Spleen (tissue), 11 donors: ENCODE results near the gene UNC93A. TPM values are rescaled to one million over a fixed set of nuclear protein-coding genes. Genes with fewer than 3 reads are reported as not detected.
"Not testable (repeated sequence)": the region's sequence is repeated elsewhere in the genome, so short reads cannot be mapped to it uniquely, and the experiment has no call there.

Source experiments
- DNase-seq: peaks from one replicate; pipeline ENCODE4 v3.0.0-alpha.2; 2020
- H3K27ac ChIP-seq, 8 donors: fragments of 200-600 bp; sonication (generic) in 7 of 8; 1 replicate in 4 of 8; 2 replicates in 4 of 8; pipeline versions ENCODE4 v1.5.0 to v1.8.0; 2016 to 2021; ENCODE audit warnings: inconsistent platforms in 4 of 8, mild to moderate bottlenecking in 4 of 8, moderate library complexity in 1 of 8
- H3K27me3 ChIP-seq, 7 donors: fragments of 200-600 bp; sonication (generic) in 6 of 7; replicated peaks in 1 of 7; 1 replicate in 4 of 7; 2 replicates in 3 of 7; pipeline versions ENCODE4 v1.5.0 to v1.8.0; 2016 to 2021; ENCODE audit warnings: inconsistent platforms in 3 of 7, mild to moderate bottlenecking in 1 of 7
- H3K36me3 ChIP-seq, 6 donors: fragments of 200-600 bp; sonication (generic) in 5 of 6; 1 replicate in 4 of 6; 2 replicates in 2 of 6; pipeline versions ENCODE4 v1.5.0 to v1.8.0; 2016 to 2021; ENCODE audit warnings: inconsistent platforms in 2 of 6
- H3K4me1 ChIP-seq, 6 donors: fragments of 200-600 bp; sonication (generic) in 5 of 6; 1 replicate in 3 of 6; 2 replicates in 3 of 6; pipeline versions ENCODE4 v1.5.0 to v1.8.0; 2016 to 2021; ENCODE audit warnings: inconsistent platforms in 3 of 6
- H3K4me3 ChIP-seq, 8 donors: fragments of 200-600 bp; sonication (generic) in 7 of 8; 1 replicate in 4 of 8; 2 replicates in 4 of 8; pipeline versions ENCODE4 v1.5.0 to v1.8.0; 2016 to 2021; ENCODE audit warnings: inconsistent platforms in 4 of 8, mild to moderate bottlenecking in 4 of 8, moderate library complexity in 2 of 8
- H3K9me3 ChIP-seq, 8 donors: fragments of 200-600 bp; sonication (generic) in 7 of 8; 1 replicate in 4 of 8; 2 replicates in 4 of 8; pipeline versions ENCODE4 v1.5.0 to v1.8.0; 2016 to 2021; ENCODE audit warnings: inconsistent platforms in 4 of 8
- CTCF ChIP-seq, 11 experiments: fragments of 200-600 bp in 7 of 11; fragments of 450-650 bp in 4 of 11; sonication (generic) in 4 of 11; IDR thresholded peaks in 8 of 11; conservative IDR thresholded peaks in 3 of 11; 1 replicate in 7 of 11; 2 replicates in 4 of 11; pipeline versions ENCODE4 v1.4.0 to v1.8.0; 2016 to 2021; ENCODE audit warnings: antibody characterized with exemption in 11 of 11, inconsistent platforms in 4 of 11, mild to moderate bottlenecking in 1 of 11
- POLR2A ChIP-seq, 3 donors: fragments of 450-650 bp; IDR thresholded peaks; one replicate each; pipeline ENCODE4 v1.5.1; 2017; ENCODE audit warnings: antibody characterized with exemption in 3 of 3, mild to moderate bottlenecking in 1 of 3
- POLR2AphosphoS5 ChIP-seq, 3 donors: sonication (generic); formaldehyde crosslinking; IDR thresholded peaks; one replicate each; pipeline ENCODE4 v1.5.1; 2017; ENCODE audit warnings: antibody characterized with exemption in 3 of 3
- WGBS, 5 donors: extraction: QIAGEN DNeasy Blood & Tissue Kit in 3 of 5; methylation state at CpG; one replicate each; pipeline versions ENCODE4 v1.1.5 to v1.1.7; 2013 to 2018; 5-methylcytosine and 5-hydroxymethylcytosine counted together
- intact Hi-C: fragments of 100-400 bp; cut with DNase I; formaldehyde crosslinking; loops from one replicate; pipeline ENCODE4 v1.15.0; 2023; ENCODE audit warnings: low total_unique reads
- polyA plus RNA-seq, 3 donors: library from polyadenylated mRNA; stranded (reverse); fragments of 200-250 nt; gene quantifications; one replicate each; pipeline ENCODE4 v1.2.1, GENCODE V29; 2013
- total RNA-seq, 7 donors: library from RNA; depleted of rRNA in 3 of 7; stranded (reverse); fragments of >200 nt in 3 of 7; fragmentation: NEBNext Ultra II Directional in 4 of 7; extraction: Animal tissue kit (Norgen Biotek cat#: 25700) in 4 of 7; gene quantifications; one replicate each; pipeline versions ENCODE4 v1.1.0 to v1.2.1, GENCODE V29; 2016 to 2021
- donor health status: healthy with polysubstance abuse.
- donor health status: DM: no; HTN: no; CAD: no; lungs with moderate emphysema.
- donor health status: DM: no; HTN: no; CAD: no.
- donor health status: Bipolar disorder and iron deficiency.
- donor health status: healthy.
- donor health status: DM: no; HTN: no; CAD: no.
- donor health status: DM: yes; HTN: yes; CAD: no.

UNC93A gene
- total and polyA plus RNA-seq, 10 donors: not detected

GRCh38 chr6:167306401-167306998 is 15.4 kb downstream of the UNC93A start:
- Histone ChIP-seq H3K4me3 (no peak overlapping the region), H3K27me3 (peaks cover 0 to 23% (median 0%) of the 10 kb centered on the region in 7 donors), H3K36me3 (no peaks in the 10 kb centered on the region), H3K4me1 (no peaks in the 10 kb centered on the region), H3K27ac (no peak overlapping the region), H3K9me3 (no peaks in the 10 kb centered on the region)
- 82 to 88% (median 84%) methylated on average over 15 of the region's 15 CpGs for WGBS, 5 donors
- DNase-seq: no peak
- intact Hi-C loops: no loop called here
- TF ChIP-seq POLR2A (IDR thresholded peaks at IDR 0.05) (no peak), CTCF (IDR thresholded peaks at IDR 0.05 in 8 of 11, conservative IDR thresholded peaks at IDR 0.05 in 3 of 11) (no peak), POLR2AphosphoS5 (IDR thresholded peaks at IDR 0.05) (no peak)

GRCh38 chr6:167307342-167307955 is 16.3 kb downstream of the UNC93A start:
- 74 to 85% (median 82%) methylated on average over 15 to 20 of the region's 20 CpGs for WGBS, 5 donors
- TF ChIP-seq CTCF (IDR thresholded peaks at IDR 0.05 in 8 of 11, conservative IDR thresholded peaks at IDR 0.05 in 3 of 11) (no peak), POLR2A (IDR thresholded peaks at IDR 0.05) (no peak)

GRCh38 chr6:167308207-167308606 is 17.1 kb downstream of the UNC93A start:
- no peak for DNase-seq
- 81 to 97% (median 84%) methylated on average over 4 to 5 of the region's 5 CpGs for WGBS, 5 donors
- Histone ChIP-seq H3K27me3 (peaks cover 0 to 23% (median 0%) of the 10 kb centered on the region in 7 donors), H3K9me3 (no peaks in the 10 kb centered on the region), H3K36me3 (no peaks in the 10 kb centered on the region), H3K27ac (no peak overlapping the region), H3K4me1 (no peaks in the 10 kb centered on the region), H3K4me3 (no peak overlapping the region)
- TF ChIP-seq POLR2A (IDR thresholded peaks at IDR 0.05): no peak
- TF ChIP-seq POLR2AphosphoS5 (IDR thresholded peaks at IDR 0.05): no peak
- no peak for TF ChIP-seq CTCF (IDR thresholded peaks at IDR 0.05 in 8 of 11, conservative IDR thresholded peaks at IDR 0.05 in 3 of 11)
- intact Hi-C loops: no loop called here

More at GRCh38 chr6:167307342-167307955, 16.3 kb downstream of the UNC93A start:
- intact Hi-C loops: no loop called here
- Histone ChIP-seq H3K4me3 (no peak overlapping the region), H3K9me3 (no peaks in the 10 kb centered on the region), H3K27ac (no peak overlapping the region), H3K4me1 (no peaks in the 10 kb centered on the region), H3K36me3 (no peaks in the 10 kb centered on the region), H3K27me3 (peaks cover 0 to 23% (median 0%) of the 10 kb centered on the region in 7 donors)
- no peak for DNase-seq

- DNase-seq, H3K4me3 ChIP-seq, intact Hi-C loops, H3K36me3 ChIP-seq, H3K9me3 ChIP-seq, H3K4me1 ChIP-seq, H3K27ac ChIP-seq: not testable (repeated sequence)
- peaks cover 0 to 17% (median 0%) of the 10 kb centered on the region in 7 donors for H3K27me3 ChIP-seq
- 72 to 88% (median 85%) methylated on average over 13 to 17 of the region's 17 CpGs for WGBS, 5 donors
Measured at GRCh38 chr6:167309355-167310192, 18.5 kb downstream of the UNC93A start.
